HepG2 (cell line): ENCODE measurements around the gene ACBD5. TPM values are rescaled to one million over a fixed set of nuclear protein-coding genes. Genes with fewer than 3 reads are reported as not detected.

Experiments
- ATAC-seq: fragments of 200-7000 bp; cut with Tn5 transposase; 3 replicates; pipeline ENCODE4 v1.9.1; 2020; ENCODE audit warnings: mild to moderate bottlenecking, moderate library complexity
- BruUV-seq: library from RNA; stranded (reverse); fragments of 400-500 nt; replicated peaks from 2 replicates; lab custom pipeline; 2021; lab: Mats Ljungman, UMichigan
- CTCF ChIA-PET: fragments of 300-600 bp; formaldehyde crosslinking; extraction: SDS; loops from one replicate; lab custom pipeline; 2021; ENCODE audit warnings: low total read pairs, inconsistent platforms, low intra/inter-chr PET ratio; lab: Yijun Ruan, JAX
- POLR2A ChIA-PET: fragments of 350-600 bp; sonication (Branson Sonifier 250); formaldehyde crosslinking; loops from one replicate; lab custom pipeline; 2020; ENCODE audit warnings: antibody characterized with exemption, inconsistent platforms; lab: Yijun Ruan, JAX
- DNase-seq: peaks from one replicate; pipeline ENCODE4 v3.0.0-alpha.2; 2015; ENCODE audit warnings: low spot score
- FAIRE-seq: peaks from 3 replicates; lab custom pipeline; 2011; peaks lifted over from hg19 to GRCh38; lab: Jason Lieb, UNC
- H2AFZ ChIP-seq: one replicate; pipeline ENCODE4 v1.6.1; 2011; ENCODE audit warnings: low read length, inconsistent platforms
- H3K27ac ChIP-seq: fragments of 300-600 bp; 3 replicates; pipeline ENCODE4 v1.8.0; 2011; ENCODE audit warnings: mixed run types, mild to moderate bottlenecking, mixed read lengths, low read length, inconsistent platforms; ENCODE audit not compliant: insufficient read depth; ENCODE audit errors: extremely low read length
- H3K27me3 ChIP-seq, 2 experiments: fragments of 200-600 bp in 1 of 2; 2 replicates in 1 of 2; 3 replicates in 1 of 2; pipeline versions ENCODE4 v1.6.0 to v1.8.0; 2011; ENCODE audit warnings: low read length in 2 of 2, mild to moderate bottlenecking in 2 of 2, moderate library complexity in 2 of 2, inconsistent platforms in 1 of 2; ENCODE audit not compliant: insufficient read depth in 2 of 2, control insufficient read depth in 1 of 2
- H3K36me3 ChIP-seq, 2 experiments: fragments of 200-600 bp in 1 of 2; replicated peaks in 1 of 2; 2 replicates in 1 of 2; 3 replicates in 1 of 2; pipeline versions ENCODE4 v1.5.1 to v1.8.0; 2011; ENCODE audit warnings: low read length in 2 of 2, inconsistent platforms in 1 of 2; ENCODE audit not compliant: insufficient read depth in 2 of 2, control insufficient read depth in 1 of 2
- H3K4me1 ChIP-seq: 2 replicates; pipeline ENCODE4 v1.5.1; 2012; ENCODE audit warnings: low read length, inconsistent platforms; ENCODE audit not compliant: insufficient read depth
- H3K4me2 ChIP-seq: 2 replicates; pipeline ENCODE4 v1.6.0; 2011; ENCODE audit warnings: low read depth, low read length, inconsistent platforms
- H3K4me3 ChIP-seq, 3 experiments: fragments of 200-600 bp in 1 of 3; sonication (generic), shearing (Covaris generic) in 1 of 3; replicated peaks in 1 of 3; 2 replicates each; pipeline ENCODE4 v1.5.1; 2011 to 2016; ENCODE audit warnings: low read length in 3 of 3, inconsistent platforms in 2 of 3, low read depth in 2 of 3, mild to moderate bottlenecking in 2 of 3, control low read depth in 1 of 3, mixed read lengths in 1 of 3; ENCODE audit not compliant: insufficient read depth in 1 of 3
- H3K79me2 ChIP-seq: one replicate; pipeline ENCODE4 v1.6.1; 2011; ENCODE audit warnings: low read length, inconsistent platforms; ENCODE audit not compliant: insufficient read depth
- H3K9ac ChIP-seq: 2 replicates; pipeline ENCODE4 v1.6.0; 2011; ENCODE audit warnings: mild to moderate bottlenecking, low read depth, low read length, inconsistent platforms; ENCODE audit not compliant: insufficient read depth
- H3K9me3 ChIP-seq: 2 replicates; pipeline ENCODE4 v1.5.1; 2012; ENCODE audit warnings: mild to moderate bottlenecking, low read length
- H4K20me1 ChIP-seq: 2 replicates; pipeline ENCODE4 v1.6.0; 2011; ENCODE audit warnings: inconsistent platforms, mild to moderate bottlenecking, low read length, moderate library complexity; ENCODE audit not compliant: insufficient read depth
- DMTF1 ChIP-seq: sonication (generic); formaldehyde crosslinking; IDR thresholded peaks from 2 replicates; pipeline ENCODE4 v1.4.0; 2020; ENCODE audit warnings: mild to moderate bottlenecking, missing genetic modification reagents
- PRDM10 ChIP-seq: sonication (generic); formaldehyde crosslinking; IDR thresholded peaks from 2 replicates; pipeline ENCODE4 v1.4.0; 2020; ENCODE audit warnings: low read depth, missing genetic modification reagents
- RBM39 ChIP-seq: fragments of 200-400 bp; formaldehyde crosslinking; IDR thresholded peaks from one replicate; pipeline ENCODE4 v1.6.1; 2018; ENCODE audit warnings: antibody characterized with exemption, mild to moderate bottlenecking, low read depth, low read length; ENCODE audit not compliant: poor library complexity, severe bottlenecking
- ZNF629 ChIP-seq: sonication (generic); formaldehyde crosslinking; conservative IDR thresholded peaks from 2 replicates; pipeline ENCODE4 v1.5.0; 2020; ENCODE audit warnings: missing genetic modification reagents
- ZNF768 ChIP-seq: sonication (generic); formaldehyde crosslinking; IDR thresholded peaks from 2 replicates; pipeline ENCODE4 v1.4.0; 2020; ENCODE audit warnings: missing genetic modification reagents
- WGBS: methylation state at CpG from one replicate; pipeline ENCODE4 v1.1.6; 2017; ENCODE audit warnings: low lambda C conversion rate; 5-methylcytosine and 5-hydroxymethylcytosine counted together
- in situ Hi-C: cut with HindIII; loops from 2 replicates; pipeline ENCODE4 v1.10.0; 2017; ENCODE audit warnings: low pct_unique_long_range_greater_than_20kb; ENCODE audit not compliant: extremely low pct_ligation_motif_present
- intact Hi-C: fragments of 100-400 bp; cut with micrococcal nuclease; formaldehyde crosslinking; loops from one replicate; pipeline ENCODE4 v1.10.0; 2022; ENCODE audit not compliant: unreplicated experiment
- polyA plus RNA-seq, 8 experiments: library from polyadenylated mRNA; depleted of rRNA in 3 of 8; stranded (reverse) in 7 of 8; unstranded in 1 of 8; fragments of >200 nt; fragmentation: Illumina TruSeq in 4 of 8; extraction: Trizol in 4 of 8; gene quantifications; 2 replicates each; pipeline versions ENCODE4 v1.2.1 to v1.2.3, GENCODE V29; 2011 to 2016; ENCODE audit warnings: low read depth in 4 of 8, missing spikeins in 1 of 8, mixed read lengths in 1 of 8; ENCODE audit not compliant: insufficient read depth in 1 of 8
- total RNA-seq, 5 experiments: library from RNA; depleted of rRNA; stranded (reverse); fragments of >200 nt; fragmentation: Illumina TruSeq; extraction: Trizol; gene quantifications; 2 replicates each; pipeline ENCODE4 v1.2.3, GENCODE V29; 2016; ENCODE audit warnings: low read depth in 1 of 5

Gene ACBD5
- total and polyA plus RNA-seq, 2 of the 13 experiments (the other 11 are each of a cell fraction or from before 2014, with no cell fraction given), result 10.3 to 14.8 TPM

GRCh38 chr10:27253576-27253975 lies 13.0 kb upstream of the ACBD5 start:
- no peak for ATAC-seq
- Histone ChIP-seq H3K9ac (no peak overlapping the region), H3K9me3 (no peaks in the 10 kb centered on the region), H3K27me3 (peaks cover 1 to 13% of the 10 kb centered on the region in 2 experiments; a peak in 4 of 5 replicates), H2AFZ (no peak overlapping the region), H4K20me1 (no peaks in the 10 kb centered on the region), H3K4me1 (peaks cover 8% of the 10 kb centered on the region; the same call in 1 of the 2 replicates), H3K4me3 (no peak overlapping the region), H3K79me2 (no peaks in the 10 kb centered on the region), H3K36me3 (no peaks in the 10 kb centered on the region), H3K27ac (no peak overlapping the region), H3K4me2 (no peak overlapping the region)
- ChIA-PET CTCF (no interaction called here), POLR2A (no interaction called here)
- intact Hi-C loops, result no loop called here
- in situ Hi-C loops, result no loop called here
- no peak for DNase-seq
- no peak for FAIRE-seq
- 88% methylated on average over 5 of the region's 5 CpGs for WGBS
- TF ChIP-seq DMTF1 (CRISPR knock-in tag) (no peak), ZNF629 (no peak), PRDM10 (CRISPR knock-in tag) (no peak), RBM39 (no peak), ZNF768 (CRISPR knock-in tag) (no peak)
- BruUV-seq, result no TSS peak
